Uterus (tissue), 2 donors: Measurements from ENCODE around the gene SLC6A19.

Experiments
- POLR2A ChIP-seq, 2 donors: fragments of 450-650 bp; IDR thresholded peaks; one replicate each; pipeline ENCODE4 v1.6.1; 2016; ENCODE audit warnings: antibody characterized with exemption in 2 of 2, mild to moderate bottlenecking in 1 of 2, moderate library complexity in 1 of 2
- TF ChIP-seq, protein P1 (sequence below), 4 experiments: fragments of 200-600 bp in 2 of 4; fragments of 450-650 bp in 2 of 4; sonication (generic) in 2 of 4; IDR thresholded peaks; one replicate each; pipeline ENCODE4 v1.5.1; 2016 to 2019; ENCODE audit warnings: antibody characterized with exemption in 4 of 4, mild to moderate bottlenecking in 2 of 4, moderate library complexity in 1 of 4

- no peak for TF ChIP-seq POLR2A (IDR thresholded peaks at IDR 0.05)
- TF ChIP-seq, protein P1, sequence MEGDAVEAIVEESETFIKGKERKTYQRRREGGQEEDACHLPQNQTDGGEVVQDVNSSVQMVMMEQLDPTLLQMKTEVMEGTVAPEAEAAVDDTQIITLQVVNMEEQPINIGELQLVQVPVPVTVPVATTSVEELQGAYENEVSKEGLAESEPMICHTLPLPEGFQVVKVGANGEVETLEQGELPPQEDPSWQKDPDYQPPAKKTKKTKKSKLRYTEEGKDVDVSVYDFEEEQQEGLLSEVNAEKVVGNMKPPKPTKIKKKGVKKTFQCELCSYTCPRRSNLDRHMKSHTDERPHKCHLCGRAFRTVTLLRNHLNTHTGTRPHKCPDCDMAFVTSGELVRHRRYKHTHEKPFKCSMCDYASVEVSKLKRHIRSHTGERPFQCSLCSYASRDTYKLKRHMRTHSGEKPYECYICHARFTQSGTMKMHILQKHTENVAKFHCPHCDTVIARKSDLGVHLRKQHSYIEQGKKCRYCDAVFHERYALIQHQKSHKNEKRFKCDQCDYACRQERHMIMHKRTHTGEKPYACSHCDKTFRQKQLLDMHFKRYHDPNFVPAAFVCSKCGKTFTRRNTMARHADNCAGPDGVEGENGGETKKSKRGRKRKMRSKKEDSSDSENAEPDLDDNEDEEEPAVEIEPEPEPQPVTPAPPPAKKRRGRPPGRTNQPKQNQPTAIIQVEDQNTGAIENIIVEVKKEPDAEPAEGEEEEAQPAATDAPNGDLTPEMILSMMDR (IDR thresholded peaks at IDR 0.05) = no peak
Measured at GRCh38 chr5:1223278-1223670, 21.9 kb downstream of the SLC6A19 start.
